ENCODE measurements around the gene C2orf92.

C2orf92 gene

GRCh38 chr2:97728091-97728731 is 58.7 kb downstream of the C2orf92 start:
- DNase-seq, result peak in 6 of 51 donors; percentile 11 to 46 (median 26)

- DNase-seq, result no peak
Observed at GRCh38 chr2:97730245-97730644, 60.7 kb downstream of the C2orf92 start.

GRCh38 chr2:97731274-97732020 is 61.9 kb downstream of the C2orf92 start:
- no peak for DNase-seq

- no peak for DNase-seq
Observed at GRCh38 chr2:97732436-97733340, 63.2 kb downstream of the C2orf92 start.

GRCh38 chr2:97733341-97734035 is 64.0 kb downstream of the C2orf92 start:
- DNase-seq, result peak in 1 of 51 donors; percentile 57

GRCh38 chr2:97734061-97735051 is 64.8 kb downstream of the C2orf92 start:
- DNase-seq, result no peak

- peak in 1 of 51 donors; percentile 33 for DNase-seq
Observed at GRCh38 chr2:97735161-97735561, 65.6 kb downstream of the C2orf92 start.

- DNase-seq, result no peak
Observed at GRCh38 chr2:97736185-97736584, 66.7 kb downstream of the C2orf92 start.

GRCh38 chr2:97736608-97737330 is 67.3 kb downstream of the C2orf92 start:
- no peak for DNase-seq

- DNase-seq, result peak in 1 of 51 donors; percentile 87
Observed at GRCh38 chr2:97737421-97738178, 68.1 kb downstream of the C2orf92 start.

GRCh38 chr2:97738179-97739019 is 68.9 kb downstream of the C2orf92 start:
- peak in 1 of 51 donors; percentile 60 for DNase-seq

- DNase-seq, result no peak
Observed at GRCh38 chr2:97739020-97739892, 69.7 kb downstream of the C2orf92 start.

GRCh38 chr2:97739893-97740245 is 70.4 kb downstream of the C2orf92 start:
- DNase-seq, result no peak

- DNase-seq, result peak in 8 of 51 donors; percentile 1 to 42 (median 10)
Observed at GRCh38 chr2:97740590-97741182, 71.2 kb downstream of the C2orf92 start.

GRCh38 chr2:97741251-97741650 is 71.7 kb downstream of the C2orf92 start:
- no peak for DNase-seq

GRCh38 chr2:97741686-97742085 is 72.2 kb downstream of the C2orf92 start:
- no peak for DNase-seq

All from hypothalamus (tissue), 51 donors.